H1 (cell line): ENCODE measurements around the gene HDAC3. TPM values are rescaled to one million over a fixed set of nuclear protein-coding genes. Genes with fewer than 3 reads are reported as not detected.

Experiments
- ATF3 ChIP-seq: IDR thresholded peaks from 2 replicates; pipeline ENCODE4 v1.6.1; 2011; ENCODE audit warnings: low read depth, mild to moderate bottlenecking, low read length; ENCODE audit not compliant: insufficient read depth
- BRCA1 ChIP-seq: IDR thresholded peaks from 2 replicates; pipeline ENCODE4 v1.6.1; 2012; ENCODE audit warnings: low read depth, low read length, improper control_type of control experiment
- GTF2F1 ChIP-seq: IDR thresholded peaks from 2 replicates; pipeline ENCODE4 v1.6.1; 2012; ENCODE audit warnings: low read depth, low read length, improper control_type of control experiment, borderline replicate concordance
- RBBP5 ChIP-seq: IDR thresholded peaks from 2 replicates; pipeline ENCODE4 v1.7.1; 2012; ENCODE audit warnings: low read depth, mild to moderate bottlenecking, inconsistent platforms, low read length, moderate library complexity, borderline replicate concordance
- SIN3A ChIP-seq, 2 experiments: IDR thresholded peaks in 1 of 2; conservative IDR thresholded peaks in 1 of 2; 2 replicates each; pipeline ENCODE4 v1.6.1; 2011 to 2012; ENCODE audit warnings: low read length in 2 of 2, improper control_type of control experiment in 1 of 2, low read depth in 1 of 2, mild to moderate bottlenecking in 1 of 2
- SIX5 ChIP-seq: IDR thresholded peaks from 2 replicates; pipeline ENCODE4 v1.6.1; 2011; ENCODE audit warnings: mild to moderate bottlenecking, low read depth, low read length
- polyA plus RNA-seq, 7 experiments: library from polyadenylated mRNA; depleted of rRNA in 3 of 7; stranded (reverse) in 5 of 7; unstranded in 2 of 7; fragments of >200 nt in 5 of 7; fragments of 200-250 nt in 2 of 7; gene quantifications; 1 replicate in 5 of 7; 2 replicates in 1 of 7; 4 replicates in 1 of 7; pipeline versions ENCODE4 v1.2.1 to v1.2.3, GENCODE V29; 2011 to 2013; ENCODE audit warnings: missing spikeins in 2 of 7, mixed read lengths in 2 of 7
- total RNA-seq: library from RNA; stranded (reverse); fragmentation: NEBNext Ultra II Directional; extraction: Animal tissue kit (Norgen Biotek cat#: 25700); gene quantifications from 2 replicates; pipeline ENCODE4 v1.2.1, GENCODE V29; 2021

HDAC3 gene
- total and polyA plus RNA-seq, 2 of the 8 experiments (the other 6 are each of a cell fraction or from before 2014, with no cell fraction given), result 99.0 to 120 TPM

DNA sequence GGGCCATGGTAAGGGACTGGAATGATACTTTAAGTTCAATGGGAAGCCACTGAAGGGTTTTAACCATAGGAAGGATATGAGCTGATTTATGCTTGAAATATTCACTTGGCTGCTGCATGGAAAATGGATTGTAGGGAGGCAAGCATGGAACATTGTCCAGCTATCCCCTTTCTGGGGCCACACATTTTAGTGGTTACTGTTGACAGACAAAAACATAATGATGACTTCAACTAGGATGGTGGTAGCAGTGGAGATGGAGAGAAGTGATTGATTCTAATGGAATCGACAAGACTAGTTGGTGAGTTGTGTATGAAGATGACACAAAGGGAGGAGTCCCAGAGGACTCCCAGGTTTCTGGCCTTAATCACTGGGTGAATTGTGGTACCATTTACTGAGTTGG lies 20.8 kb upstream of the HDAC3 start (continued):
- TF ChIP-seq GTF2F1 (no peak), SIX5 (no peak), SIN3A (conservative IDR thresholded peaks at IDR 0.05 in 1 of 2, IDR thresholded peaks at IDR 0.05 in 1 of 2; ENCODE audit: low read depth in 1 of 2, low read length in 2 of 2) (no peak), ATF3 (no peak), RBBP5 (no peak), BRCA1 (no peak)
- TF ChIP-seq, all 59 proteins: peak for 0
